GM19452 (cell line): ENCODE measurements around the gene TOP3A.

Experiments
- ATAC-seq: cut with Tn5 transposase; IDR thresholded peaks from one replicate; pipeline ENCODE4 v1.9.1; 2021; ENCODE audit not compliant: unreplicated experiment

The TOP3A gene

GRCh38 chr17:18256351-18256750 lies 58.4 kb downstream of the TOP3A start:
- ATAC-seq, result no peak

- no peak for ATAC-seq
These were observed 59.7 kb downstream of the TOP3A start for GRCh38 chr17:18254888-18255649.

- ATAC-seq, result no peak
These were observed 60.6 kb downstream of the TOP3A start for GRCh38 chr17:18253947-18254821.

- no peak for ATAC-seq
These were observed 61.5 kb downstream of the TOP3A start for GRCh38 chr17:18253187-18253884.

- ATAC-seq, result no peak
These were observed 62.6 kb downstream of the TOP3A start for GRCh38 chr17:18252160-18252559.

GRCh38 chr17:18251204-18251603 lies 63.6 kb downstream of the TOP3A start:
- ATAC-seq, result no peak

- ATAC-seq, result no peak
These were observed 64.1 kb downstream of the TOP3A start for GRCh38 chr17:18250708-18251107.

- no peak for ATAC-seq
These were observed 64.5 kb downstream of the TOP3A start for GRCh38 chr17:18250259-18250658.

GRCh38 chr17:18248811-18249210 lies 66.0 kb downstream of the TOP3A start:
- ATAC-seq, result no peak

- ATAC-seq, result no peak
These were observed 66.5 kb downstream of the TOP3A start for GRCh38 chr17:18248300-18248731.

- ATAC-seq, result no peak
These were observed 67.2 kb downstream of the TOP3A start for GRCh38 chr17:18247613-18248001.

GRCh38 chr17:18246880-18247612 lies 67.7 kb downstream of the TOP3A start:
- ATAC-seq, result no peak

GRCh38 chr17:18246109-18246725 lies 68.6 kb downstream of the TOP3A start:
- no peak for ATAC-seq

- no peak for ATAC-seq
These were observed 69.6 kb downstream of the TOP3A start for GRCh38 chr17:18245038-18245776.

- ATAC-seq, result no peak
These were observed 73.4 kb downstream of the TOP3A start for GRCh38 chr17:18241229-18241871.

GRCh38 chr17:18240449-18240848 lies 74.3 kb downstream of the TOP3A start:
- no peak for ATAC-seq

GRCh38 chr17:18238299-18238698 lies 76.5 kb downstream of the TOP3A start:
- no peak for ATAC-seq

- no peak for ATAC-seq
These were observed 77.3 kb downstream of the TOP3A start for GRCh38 chr17:18237461-18237860.

GRCh38 chr17:18236494-18236893 lies 78.3 kb downstream of the TOP3A start:
- ATAC-seq, result no peak
